IMR-90 (cell line): Measurements from ENCODE around the gene CYFIP1. TPM values are rescaled to one million over a fixed set of nuclear protein-coding genes. Genes with fewer than 3 reads are reported as not detected.

Experiments
- ATAC-seq: fragments of 200-7000 bp; cut with Tn5 transposase; 2 replicates; pipeline ENCODE4 v1.9.1; 2020; ENCODE audit warnings: low read depth, mild to moderate bottlenecking, moderate library complexity
- BruUV-seq: library from RNA; stranded (reverse); fragments of 400-500 nt; replicated peaks from 2 replicates; lab custom pipeline; 2021; lab: Mats Ljungman, UMichigan
- CTCF ChIA-PET: fragments of 300-600 bp; formaldehyde crosslinking; extraction: SDS; loops from one replicate; lab custom pipeline; 2021; ENCODE audit warnings: antibody characterized with exemption; lab: Yijun Ruan, JAX
- POLR2A ChIA-PET: fragments of 300-600 bp; sonication (Branson Sonifier 250); formaldehyde crosslinking; loops from one replicate; lab custom pipeline; 2022; ENCODE audit warnings: antibody characterized with exemption; ENCODE audit not compliant: unreplicated experiment; lab: Charles Lee
- DNase-seq: peaks from one replicate; pipeline ENCODE4 v3.0.0; 2013
- H2AFZ ChIP-seq: replicated peaks from 2 replicates; pipeline ENCODE3; 2013; ENCODE audit warnings: low read length, mild to moderate bottlenecking; ENCODE audit not compliant: poor library complexity
- H2AK5ac ChIP-seq: 2 replicates; pipeline ENCODE4 v1.6.1; 2013; ENCODE audit warnings: low read depth, low read length, inconsistent platforms
- H2AK9ac ChIP-seq: replicated peaks from 2 replicates; pipeline ENCODE3; 2013; ENCODE audit warnings: mild to moderate bottlenecking, low read depth, low read length, moderate library complexity; ENCODE audit not compliant: poor library complexity
- H2BK120ac ChIP-seq: 2 replicates; pipeline ENCODE4 v1.6.1; 2013; ENCODE audit warnings: low read depth, low read length, inconsistent platforms
- H2BK15ac ChIP-seq: 3 replicates; pipeline ENCODE4 v1.6.1; 2013; ENCODE audit warnings: low read depth, low read length, inconsistent platforms
- H2BK20ac ChIP-seq: 2 replicates; pipeline ENCODE4 v1.6.1; 2013; ENCODE audit warnings: low read depth, mild to moderate bottlenecking, inconsistent platforms, low read length, moderate library complexity
- H2BK5ac ChIP-seq: 2 replicates; pipeline ENCODE4 v1.6.1; 2013; ENCODE audit warnings: mild to moderate bottlenecking, low read depth, low read length, inconsistent platforms; ENCODE audit not compliant: poor library complexity, severe bottlenecking
- H3K14ac ChIP-seq: replicated peaks from 2 replicates; pipeline ENCODE4 v1.6.1; 2013; ENCODE audit warnings: low read depth, low read length, inconsistent platforms
- H3K18ac ChIP-seq: 2 replicates; pipeline ENCODE4 v1.6.1; 2013; ENCODE audit warnings: low read depth, low read length, control low read depth
- H3K23ac ChIP-seq: 2 replicates; pipeline ENCODE4 v1.6.1; 2013; ENCODE audit warnings: low read depth, low read length, inconsistent platforms
- H3K27ac ChIP-seq: 2 replicates; pipeline ENCODE4 v1.5.1; 2013; ENCODE audit warnings: mild to moderate bottlenecking, control low read depth, low read length; ENCODE audit not compliant: insufficient read depth
- H3K27me3 ChIP-seq: 2 replicates; pipeline ENCODE4 v1.6.1; 2013; ENCODE audit warnings: low read length; ENCODE audit not compliant: control insufficient read depth, insufficient read depth
- H3K36me3 ChIP-seq: 2 replicates; pipeline ENCODE4 v1.6.1; 2013; ENCODE audit warnings: low read length, mixed read lengths; ENCODE audit not compliant: control insufficient read depth, insufficient read depth
- H3K4ac ChIP-seq: 2 replicates; pipeline ENCODE4 v1.6.1; 2013; ENCODE audit warnings: low read depth, low read length, inconsistent platforms
- H3K4me1 ChIP-seq: 2 replicates; pipeline ENCODE4 v1.6.1; 2013; ENCODE audit warnings: low read length, mixed read lengths; ENCODE audit not compliant: control insufficient read depth, insufficient read depth
- H3K4me2 ChIP-seq: 2 replicates; pipeline ENCODE4 v1.6.1; 2013; ENCODE audit warnings: low read depth, mild to moderate bottlenecking, control low read depth, low read length, moderate library complexity
- H3K4me3 ChIP-seq: 2 replicates; pipeline ENCODE4 v1.5.1; 2013; ENCODE audit warnings: low read depth, mild to moderate bottlenecking, control low read depth, low read length, moderate library complexity; ENCODE audit not compliant: insufficient read depth
- H3K56ac ChIP-seq: 2 replicates; pipeline ENCODE4 v1.6.1; 2013; ENCODE audit warnings: low read length, inconsistent platforms; ENCODE audit not compliant: insufficient read depth; ENCODE audit errors: extremely low read depth
- H3K79me1 ChIP-seq, 2 experiments: 2 replicates each; pipeline ENCODE4 v1.6.1; 2013; ENCODE audit warnings: low read length in 2 of 2, inconsistent platforms in 1 of 2, low read depth in 1 of 2
- H3K9ac ChIP-seq: 2 replicates; pipeline ENCODE4 v1.6.1; 2013; ENCODE audit warnings: low read depth, low read length, control low read depth
- H3K9me1 ChIP-seq: 2 replicates; pipeline ENCODE4 v1.6.1; 2013; ENCODE audit warnings: low read length, inconsistent platforms; ENCODE audit not compliant: insufficient read depth
- H3K9me3 ChIP-seq: 2 replicates; pipeline ENCODE4 v1.6.1; 2013; ENCODE audit warnings: low read length; ENCODE audit not compliant: control insufficient read depth, insufficient read depth
- H4K20me1 ChIP-seq: 2 replicates; pipeline ENCODE4 v1.6.1; 2013; ENCODE audit warnings: low read length, inconsistent platforms; ENCODE audit not compliant: insufficient read depth
- H4K5ac ChIP-seq: 2 replicates; pipeline ENCODE4 v1.6.1; 2013; ENCODE audit warnings: mild to moderate bottlenecking, low read depth, low read length, control low read depth
- H4K8ac ChIP-seq, 2 experiments: 2 replicates each; pipeline ENCODE4 v1.6.1; 2013; ENCODE audit warnings: low read depth in 2 of 2, low read length in 2 of 2, control low read depth in 1 of 2, inconsistent platforms in 1 of 2
- H4K91ac ChIP-seq: 2 replicates; pipeline ENCODE4 v1.6.1; 2013; ENCODE audit warnings: low read depth, low read length, inconsistent platforms; ENCODE audit not compliant: insufficient read depth
- BHLHE40 ChIP-seq: fragments of 150-350 bp; IDR thresholded peaks from 2 replicates; pipeline ENCODE4 v1.6.1; 2016; ENCODE audit warnings: mild to moderate bottlenecking, low read depth, low read length
- CEBPB ChIP-seq: IDR thresholded peaks from 2 replicates; pipeline ENCODE4 v1.6.1; 2012; ENCODE audit warnings: low read depth, low read length, improper control_type of control experiment
- CHD1 ChIP-seq: IDR thresholded peaks from 2 replicates; pipeline ENCODE4 v1.6.1; 2012; ENCODE audit warnings: low read depth, low read length, improper control_type of control experiment
- FOS ChIP-seq: fragments of 150-350 bp; IDR thresholded peaks from 2 replicates; pipeline ENCODE4 v1.6.1; 2016; ENCODE audit warnings: low read depth, low read length
- MAFK ChIP-seq: IDR thresholded peaks from 2 replicates; pipeline ENCODE4 v1.6.1; 2012; ENCODE audit warnings: low read depth, low read length, improper control_type of control experiment
- MAZ ChIP-seq: IDR thresholded peaks from 2 replicates; pipeline ENCODE4 v1.6.1; 2012; ENCODE audit warnings: low read depth, mild to moderate bottlenecking, low read length, improper control_type of control experiment, moderate library complexity, borderline replicate concordance
- MXI1 ChIP-seq: IDR thresholded peaks from 2 replicates; pipeline ENCODE4 v1.6.1; 2012; ENCODE audit warnings: low read depth, mild to moderate bottlenecking, low read length, moderate library complexity, borderline replicate concordance
- NFE2L2 ChIP-seq: fragments of 150-350 bp; IDR thresholded peaks from 2 replicates; pipeline ENCODE4 v1.6.1; 2016; ENCODE audit warnings: low read depth, mild to moderate bottlenecking, low read length
- POLR2A ChIP-seq: IDR thresholded peaks from 2 replicates; pipeline ENCODE4 v1.6.1; 2012; ENCODE audit warnings: mild to moderate bottlenecking, low read depth, low read length
- RAD21 ChIP-seq: IDR thresholded peaks from 2 replicates; pipeline ENCODE4 v1.6.1; 2012; ENCODE audit warnings: low read length, improper control_type of control experiment
- RCOR1 ChIP-seq: IDR thresholded peaks from 2 replicates; pipeline ENCODE4 v1.6.1; 2012; ENCODE audit warnings: mild to moderate bottlenecking, low read length, improper control_type of control experiment; ENCODE audit not compliant: insufficient replicate concordance
- RFX5 ChIP-seq: IDR thresholded peaks from 2 replicates; pipeline ENCODE4 v1.8.0; 2012; ENCODE audit warnings: low read depth, mild to moderate bottlenecking, low read length, moderate library complexity
- SMC3 ChIP-seq: fragments of 150-350 bp; IDR thresholded peaks from 2 replicates; pipeline ENCODE4 v1.6.1; 2016; ENCODE audit warnings: low read depth, mild to moderate bottlenecking, antibody characterized with exemption, low read length, moderate library complexity
- WGBS, 2 experiments: methylation state at CpG; one replicate each; pipeline versions ENCODE4 v1.1.5 to v1.1.7; 2013; ENCODE audit warnings: missing lambda C conversion rate in 2 of 2; ENCODE audit not compliant: insufficient read length in 1 of 2; ENCODE audit errors: extremely low coverage in 2 of 2; 5-methylcytosine and 5-hydroxymethylcytosine counted together
- dilution Hi-C: fragments of 300-500 bp; cut with HindIII; formaldehyde crosslinking; loops from one replicate; pipeline ENCODE4 v1.14.3; 2018; ENCODE audit warnings: low sequenced_read_pairs; ENCODE audit not compliant: unreplicated experiment
- in situ Hi-C: fragments of 300-500 bp; cut with MboI; formaldehyde crosslinking; loops from 3 replicates; pipeline ENCODE4 v1.14.3; 2019; ENCODE audit warnings: low sequenced_read_pairs, inconsistent platforms, mixed read lengths
- intact Hi-C: fragments of 100-400 bp; cut with micrococcal nuclease; formaldehyde crosslinking; loops from 2 replicates; pipeline ENCODE4 v1.10.0; 2022
- polyA plus RNA-seq, 3 experiments: library from polyadenylated mRNA; depleted of rRNA; stranded (reverse); fragments of >200 nt; gene quantifications; 2 replicates each; pipeline ENCODE4 v1.2.3, GENCODE V29; 2012; ENCODE audit warnings: low replicate concordance in 1 of 3
- total RNA-seq: library from RNA; depleted of rRNA; stranded (reverse); fragments of >200 nt; gene quantifications from 2 replicates; pipeline ENCODE4 v1.2.3, GENCODE V29; 2012
- TF ChIP-seq, protein P1 (sequence below): fragments of 150-350 bp; IDR thresholded peaks from 2 replicates; pipeline ENCODE4 v1.6.1; 2017; ENCODE audit warnings: mild to moderate bottlenecking, antibody characterized with exemption, low read length, low read depth
- TF ChIP-seq, protein P2 (sequence below): fragments of 150-350 bp; IDR thresholded peaks from 2 replicates; pipeline ENCODE4 v1.6.1; 2016; ENCODE audit warnings: low read depth, mild to moderate bottlenecking, low read length, moderate library complexity, borderline replicate concordance
- TF ChIP-seq, protein P3 (sequence below): conservative IDR thresholded peaks from 2 replicates; pipeline ENCODE4 v1.5.1; 2012; ENCODE audit warnings: mild to moderate bottlenecking, low read depth, low read length, improper control_type of control experiment

CYFIP1 gene
- total and polyA plus RNA-seq, 2 of the 4 experiments (the other 2 are of a cell fraction) = 58.4 to 163 TPM

DNA sequence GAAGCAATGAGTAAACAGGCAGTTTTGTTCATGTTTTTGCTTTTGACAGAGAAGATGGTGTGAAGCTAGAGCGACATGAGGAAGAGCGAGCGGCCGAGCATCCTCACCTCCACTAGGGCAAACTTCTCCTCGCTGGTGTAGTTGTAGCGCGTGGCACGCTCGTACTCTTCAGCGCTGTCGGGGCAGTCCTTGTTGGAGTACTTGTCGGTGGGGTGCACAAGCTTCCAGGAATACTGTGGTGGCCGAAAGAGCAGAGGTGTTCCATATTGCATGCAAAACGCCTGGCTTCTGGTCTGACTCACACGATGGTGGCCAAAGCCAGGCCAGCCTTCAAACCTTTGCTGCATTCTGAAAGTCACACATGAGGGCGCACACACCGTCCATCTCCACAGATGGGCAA lies 54.3 kb downstream of the CYFIP1 start:
- POLR2A ChIA-PET = no interaction called here
- intact Hi-C loops = no loop called here
- H4K91ac ChIP-seq = no peak overlapping the region
- no peak overlapping the region for H2BK15ac ChIP-seq
- H4K20me1 ChIP-seq = no peaks in the 10 kb centered on the region
- no TSS peak for BruUV-seq
- H3K79me1 ChIP-seq = peaks cover 0 to 3% of the 10 kb centered on the region in 2 experiments; a peak in 3 of 4 replicates
- H2AK5ac ChIP-seq = no peak overlapping the region
- no peaks in the 10 kb centered on the region for H3K4me1 ChIP-seq
- dilution Hi-C loops = no loop called here
- CTCF ChIA-PET = no interaction called here
- H3K4ac ChIP-seq = no peak overlapping the region
- no peak overlapping the region for H3K18ac ChIP-seq
- 96% methylated on average over 3 of the region's 17 CpGs; no CpG with 5 or more reads in 1 of the 2 experiments for WGBS, 2 experiments
- H3K9me1 ChIP-seq = no peaks in the 10 kb centered on the region; the same call in none of the 2 replicates
- TF ChIP-seq FOS (no peak), CEBPB (no peak), NFE2L2 (no peak), POLR2A (no peak), MAFK (no peak), RFX5 (no peak), MAZ (no peak), MXI1 (no peak), BHLHE40 (no peak), CHD1 (no peak), RCOR1 (no peak), SMC3 (no peak), RAD21 (no peak)
- TF ChIP-seq, protein P1, sequence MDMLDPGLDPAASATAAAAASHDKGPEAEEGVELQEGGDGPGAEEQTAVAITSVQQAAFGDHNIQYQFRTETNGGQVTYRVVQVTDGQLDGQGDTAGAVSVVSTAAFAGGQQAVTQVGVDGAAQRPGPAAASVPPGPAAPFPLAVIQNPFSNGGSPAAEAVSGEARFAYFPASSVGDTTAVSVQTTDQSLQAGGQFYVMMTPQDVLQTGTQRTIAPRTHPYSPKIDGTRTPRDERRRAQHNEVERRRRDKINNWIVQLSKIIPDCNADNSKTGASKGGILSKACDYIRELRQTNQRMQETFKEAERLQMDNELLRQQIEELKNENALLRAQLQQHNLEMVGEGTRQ = no peak
- TF ChIP-seq, protein P2, sequence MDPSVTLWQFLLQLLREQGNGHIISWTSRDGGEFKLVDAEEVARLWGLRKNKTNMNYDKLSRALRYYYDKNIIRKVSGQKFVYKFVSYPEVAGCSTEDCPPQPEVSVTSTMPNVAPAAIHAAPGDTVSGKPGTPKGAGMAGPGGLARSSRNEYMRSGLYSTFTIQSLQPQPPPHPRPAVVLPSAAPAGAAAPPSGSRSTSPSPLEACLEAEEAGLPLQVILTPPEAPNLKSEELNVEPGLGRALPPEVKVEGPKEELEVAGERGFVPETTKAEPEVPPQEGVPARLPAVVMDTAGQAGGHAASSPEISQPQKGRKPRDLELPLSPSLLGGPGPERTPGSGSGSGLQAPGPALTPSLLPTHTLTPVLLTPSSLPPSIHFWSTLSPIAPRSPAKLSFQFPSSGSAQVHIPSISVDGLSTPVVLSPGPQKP = no peak
- TF ChIP-seq, protein P3, sequence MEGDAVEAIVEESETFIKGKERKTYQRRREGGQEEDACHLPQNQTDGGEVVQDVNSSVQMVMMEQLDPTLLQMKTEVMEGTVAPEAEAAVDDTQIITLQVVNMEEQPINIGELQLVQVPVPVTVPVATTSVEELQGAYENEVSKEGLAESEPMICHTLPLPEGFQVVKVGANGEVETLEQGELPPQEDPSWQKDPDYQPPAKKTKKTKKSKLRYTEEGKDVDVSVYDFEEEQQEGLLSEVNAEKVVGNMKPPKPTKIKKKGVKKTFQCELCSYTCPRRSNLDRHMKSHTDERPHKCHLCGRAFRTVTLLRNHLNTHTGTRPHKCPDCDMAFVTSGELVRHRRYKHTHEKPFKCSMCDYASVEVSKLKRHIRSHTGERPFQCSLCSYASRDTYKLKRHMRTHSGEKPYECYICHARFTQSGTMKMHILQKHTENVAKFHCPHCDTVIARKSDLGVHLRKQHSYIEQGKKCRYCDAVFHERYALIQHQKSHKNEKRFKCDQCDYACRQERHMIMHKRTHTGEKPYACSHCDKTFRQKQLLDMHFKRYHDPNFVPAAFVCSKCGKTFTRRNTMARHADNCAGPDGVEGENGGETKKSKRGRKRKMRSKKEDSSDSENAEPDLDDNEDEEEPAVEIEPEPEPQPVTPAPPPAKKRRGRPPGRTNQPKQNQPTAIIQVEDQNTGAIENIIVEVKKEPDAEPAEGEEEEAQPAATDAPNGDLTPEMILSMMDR = no peak
- no peak overlapping the region for H3K27ac ChIP-seq
- no peak overlapping the region for H4K5ac ChIP-seq
- H3K9ac ChIP-seq = no peak overlapping the region
- ATAC-seq (no peak), DNase-seq (no peak)
- H2BK20ac ChIP-seq = no peak overlapping the region
- in situ Hi-C loops = no loop called here
- H3K56ac ChIP-seq = no peak overlapping the region
- H3K36me3 ChIP-seq = peaks cover 23% of the 10 kb centered on the region
- no peak overlapping the region for H3K23ac ChIP-seq
- no peak overlapping the region for H2BK5ac ChIP-seq
- no peak overlapping the region for H3K4me3 ChIP-seq
- H3K27me3 ChIP-seq = no peaks in the 10 kb centered on the region
- H2AK9ac ChIP-seq = peak overlapping the region; percentile 50
- no peak overlapping the region for H2BK120ac ChIP-seq
- H2AFZ ChIP-seq = no peak overlapping the region
- H3K9me3 ChIP-seq = no peaks in the 10 kb centered on the region
- H4K8ac ChIP-seq = no peak overlapping the region
- no peak overlapping the region for H3K4me2 ChIP-seq
- no peak overlapping the region for H3K14ac ChIP-seq
